SU-DHL-6 (cell line): ENCODE data around the gene SOCS3.

Experiments used
- H2AFZ ChIP-seq: fragments of 200-600 bp; sonication (generic); 2 replicates; pipeline ENCODE4 v1.6.1; 2014; ENCODE audit warnings: low read depth, mild to moderate bottlenecking, moderate library complexity, mixed read lengths, antibody characterized with exemption, low read length; ENCODE audit not compliant: severe bottlenecking
- H3F3A ChIP-seq: fragments of 200-600 bp; shearing (Covaris generic); 2 replicates; pipeline ENCODE4 v1.6.0; 2016; ENCODE audit warnings: antibody characterized with exemption, mild to moderate bottlenecking; ENCODE audit not compliant: insufficient read depth
- H3K27ac ChIP-seq: fragments of 200-600 bp; sonication (generic); 2 replicates; pipeline ENCODE4 v1.5.1; 2016; ENCODE audit warnings: low read depth, mild to moderate bottlenecking, low read length, moderate library complexity, mixed read lengths
- H3K27me3 ChIP-seq: fragments of 200-600 bp; sonication (generic), shearing (Covaris generic); 2 replicates; pipeline ENCODE4 v1.6.0; 2014; ENCODE audit warnings: mild to moderate bottlenecking, low read length
- H3K36me3 ChIP-seq: fragments of 200-600 bp; sonication (generic); 2 replicates; pipeline ENCODE4 v1.6.1; 2014; ENCODE audit warnings: mild to moderate bottlenecking, low read length, mixed read lengths
- H3K4me2 ChIP-seq: fragments of 300-600, 200-600 bp; shearing (Covaris generic), sonication (generic); 2 replicates; pipeline ENCODE4 v1.6.0; 2014; ENCODE audit warnings: low read length, low read depth, mild to moderate bottlenecking; ENCODE audit not compliant: poor library complexity, severe bottlenecking
- H3K4me3 ChIP-seq: fragments of 200-600 bp; sonication (generic); 2 replicates; pipeline ENCODE4 v1.5.1; 2014; ENCODE audit warnings: antibody characterized with exemption, low read length, mild to moderate bottlenecking, mixed read lengths; ENCODE audit not compliant: insufficient read depth, poor library complexity, severe bottlenecking
- H3K79me2 ChIP-seq: fragments of 200-600 bp; sonication (generic); 2 replicates; pipeline ENCODE4 v1.6.1; 2014; ENCODE audit warnings: mild to moderate bottlenecking, low read length, moderate library complexity; ENCODE audit not compliant: insufficient read depth
- H3K9ac ChIP-seq: fragments of 200-600 bp; sonication (generic); 2 replicates; pipeline ENCODE4 v1.7.0; 2014; ENCODE audit warnings: mild to moderate bottlenecking, low read length
- H3K9me2 ChIP-seq: fragments of 200-600 bp; sonication (generic); replicated peaks from 2 replicates; pipeline ENCODE4 v1.6.1; 2014; ENCODE audit warnings: low read length; ENCODE audit not compliant: insufficient read depth
- H3K9me3 ChIP-seq: fragments of 200-600 bp; sonication (generic); 2 replicates; pipeline ENCODE4 v1.6.1; 2014; ENCODE audit warnings: low read length, mixed read lengths; ENCODE audit not compliant: insufficient read depth
- H4K20me1 ChIP-seq: fragments of 200-600 bp; sonication (generic); 2 replicates; pipeline ENCODE4 v1.6.1; 2014; ENCODE audit warnings: low read depth, mild to moderate bottlenecking, antibody characterized with exemption, low read length, moderate library complexity, mixed read lengths
- EZH2phosphoT487 ChIP-seq: fragments of 200-600 bp; sonication (generic), shearing (Covaris generic); conservative IDR thresholded peaks from 2 replicates; pipeline ENCODE4 v1.6.1; 2018; ENCODE audit warnings: mild to moderate bottlenecking, antibody characterized with exemption, low read length, moderate library complexity, mixed read lengths
- TF ChIP-seq, protein P1 (sequence below): fragments of 200-600 bp; sonication (generic); IDR thresholded peaks from one replicate; pipeline ENCODE4 v1.5.1; 2017; ENCODE audit warnings: antibody characterized with exemption, mild to moderate bottlenecking, low read length, moderate library complexity; ENCODE audit not compliant: insufficient read depth, poor library complexity, severe bottlenecking

The SOCS3 gene

GRCh38 chr17:78330570-78331224 is 29.2 kb downstream of the SOCS3 start:
- Histone ChIP-seq H3K9me3 (no peaks in the 10 kb centered on the region), H3F3A (no peaks in the 10 kb centered on the region), H3K27me3 (no peaks in the 10 kb centered on the region), H2AFZ (no peak overlapping the region), H3K4me3 (no peak overlapping the region), H3K9ac (no peak overlapping the region), H3K36me3 (no peaks in the 10 kb centered on the region), H3K79me2 (no peaks in the 10 kb centered on the region), H4K20me1 (no peaks in the 10 kb centered on the region), H3K27ac (no peak overlapping the region), H3K4me2 (no peak overlapping the region), H3K9me2 (no peaks in the 10 kb centered on the region)
- TF ChIP-seq EZH2phosphoT487: no peak
- TF ChIP-seq, protein P1, sequence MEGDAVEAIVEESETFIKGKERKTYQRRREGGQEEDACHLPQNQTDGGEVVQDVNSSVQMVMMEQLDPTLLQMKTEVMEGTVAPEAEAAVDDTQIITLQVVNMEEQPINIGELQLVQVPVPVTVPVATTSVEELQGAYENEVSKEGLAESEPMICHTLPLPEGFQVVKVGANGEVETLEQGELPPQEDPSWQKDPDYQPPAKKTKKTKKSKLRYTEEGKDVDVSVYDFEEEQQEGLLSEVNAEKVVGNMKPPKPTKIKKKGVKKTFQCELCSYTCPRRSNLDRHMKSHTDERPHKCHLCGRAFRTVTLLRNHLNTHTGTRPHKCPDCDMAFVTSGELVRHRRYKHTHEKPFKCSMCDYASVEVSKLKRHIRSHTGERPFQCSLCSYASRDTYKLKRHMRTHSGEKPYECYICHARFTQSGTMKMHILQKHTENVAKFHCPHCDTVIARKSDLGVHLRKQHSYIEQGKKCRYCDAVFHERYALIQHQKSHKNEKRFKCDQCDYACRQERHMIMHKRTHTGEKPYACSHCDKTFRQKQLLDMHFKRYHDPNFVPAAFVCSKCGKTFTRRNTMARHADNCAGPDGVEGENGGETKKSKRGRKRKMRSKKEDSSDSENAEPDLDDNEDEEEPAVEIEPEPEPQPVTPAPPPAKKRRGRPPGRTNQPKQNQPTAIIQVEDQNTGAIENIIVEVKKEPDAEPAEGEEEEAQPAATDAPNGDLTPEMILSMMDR: no peak

DNA sequence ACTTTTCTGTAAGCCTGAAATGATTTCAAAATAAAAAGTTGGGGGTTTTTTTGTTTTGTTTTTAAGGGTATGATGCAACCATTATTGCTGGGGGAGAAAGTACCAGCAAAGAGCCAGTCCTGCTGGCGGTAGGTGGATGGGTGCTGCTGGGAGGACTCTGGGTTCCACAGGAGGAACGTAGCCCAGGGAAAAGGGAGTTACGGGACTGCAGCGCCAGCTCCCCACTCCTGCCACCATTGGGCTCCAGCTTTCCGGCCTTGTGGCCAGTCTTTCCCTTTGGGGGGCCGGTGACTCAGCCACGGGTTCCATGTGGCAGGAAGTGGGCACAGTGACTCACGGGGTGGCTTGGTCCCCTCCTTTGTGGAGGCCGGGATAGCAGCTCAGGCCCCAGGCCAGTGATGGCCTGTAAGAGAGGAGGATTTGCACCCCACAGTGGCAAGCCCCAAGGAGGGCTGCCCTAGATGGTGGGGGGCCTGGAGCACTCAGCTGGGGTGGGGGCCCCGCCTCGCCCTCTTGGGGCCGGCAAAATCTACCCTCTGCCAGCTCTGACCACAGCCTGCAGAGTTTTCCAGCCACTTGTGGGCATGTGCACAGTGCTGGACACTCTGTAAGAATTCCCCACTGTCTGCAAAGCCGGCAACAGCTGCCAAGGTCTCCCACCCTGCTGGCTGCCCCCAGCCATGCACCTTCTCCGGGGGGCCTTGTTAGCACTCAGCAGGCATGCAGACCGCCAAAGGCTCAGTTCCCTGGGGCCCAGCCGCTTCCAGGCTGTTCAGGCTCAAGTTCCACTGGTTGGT is 30.4 kb downstream of the SOCS3 start:
- TF ChIP-seq EZH2phosphoT487: no peak
- TF ChIP-seq, protein P1: no peak
- H3K9me2 ChIP-seq: no peaks in the 10 kb centered on the region
- H3K27ac ChIP-seq: no peak overlapping the region
- H3K36me3 ChIP-seq: no peaks in the 10 kb centered on the region
- H3K9me3 ChIP-seq: no peaks in the 10 kb centered on the region
- no peak overlapping the region for H3K4me3 ChIP-seq
- no peaks in the 10 kb centered on the region for H3F3A ChIP-seq
- H2AFZ ChIP-seq: no peak overlapping the region
- no peak overlapping the region for H3K9ac ChIP-seq
- no peak overlapping the region for H3K4me2 ChIP-seq
- H4K20me1 ChIP-seq: no peaks in the 10 kb centered on the region
- no peaks in the 10 kb centered on the region for H3K79me2 ChIP-seq
- H3K27me3 ChIP-seq: no peaks in the 10 kb centered on the region

DNA sequence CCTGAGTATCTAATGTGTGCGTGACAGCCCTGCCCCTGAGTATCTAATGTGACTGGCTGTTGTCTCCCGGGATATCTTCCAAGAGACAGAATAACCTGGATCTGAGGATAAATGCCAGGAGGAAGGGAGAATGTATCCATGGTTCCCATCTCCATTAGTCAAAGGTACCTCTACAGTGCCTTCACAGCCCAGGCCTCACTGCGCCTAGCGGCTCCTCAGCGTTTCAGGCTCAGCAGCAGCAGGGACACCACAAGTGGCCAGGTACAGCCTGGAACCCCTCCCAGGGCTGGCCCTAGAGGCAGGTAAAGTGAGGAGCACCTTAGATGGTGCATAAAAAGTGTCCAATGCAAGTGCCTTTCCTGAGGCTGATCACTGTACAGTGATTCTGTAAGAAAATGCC is 32.0 kb downstream of the SOCS3 start:
- Histone ChIP-seq H4K20me1 (no peaks in the 10 kb centered on the region), H3K79me2 (no peaks in the 10 kb centered on the region), H2AFZ (no peak overlapping the region), H3K9ac (no peak overlapping the region), H3K27me3 (no peaks in the 10 kb centered on the region), H3K9me2 (no peaks in the 10 kb centered on the region), H3K36me3 (no peaks in the 10 kb centered on the region), H3K4me3 (no peak overlapping the region), H3K27ac (no peak overlapping the region), H3K4me2 (no peak overlapping the region), H3F3A (no peaks in the 10 kb centered on the region), H3K9me3 (no peaks in the 10 kb centered on the region)
- TF ChIP-seq, protein P1: no peak
- no peak for TF ChIP-seq EZH2phosphoT487
